IMR-90 (cell line): ENCODE measurements around the gene SLC6A6.

Source experiments
- CEBPB ChIP-seq: IDR thresholded peaks from 2 replicates; pipeline ENCODE4 v1.6.1; 2012; ENCODE audit warnings: low read depth, low read length, improper control_type of control experiment
- CTCF ChIP-seq: conservative IDR thresholded peaks from 2 replicates; pipeline ENCODE4 v1.5.1; 2012; ENCODE audit warnings: mild to moderate bottlenecking, low read depth, low read length, improper control_type of control experiment
- MAFK ChIP-seq: IDR thresholded peaks from 2 replicates; pipeline ENCODE4 v1.6.1; 2012; ENCODE audit warnings: low read depth, low read length, improper control_type of control experiment
- POLR2A ChIP-seq: IDR thresholded peaks from 2 replicates; pipeline ENCODE4 v1.6.1; 2012; ENCODE audit warnings: mild to moderate bottlenecking, low read depth, low read length
- RAD21 ChIP-seq: IDR thresholded peaks from 2 replicates; pipeline ENCODE4 v1.6.1; 2012; ENCODE audit warnings: low read length, improper control_type of control experiment
- USF2 ChIP-seq: fragments of 150-350 bp; IDR thresholded peaks from 2 replicates; pipeline ENCODE4 v1.6.1; 2017; ENCODE audit warnings: mild to moderate bottlenecking, antibody characterized with exemption, low read length, low read depth

- TF ChIP-seq USF2 (no peak), CEBPB (no peak), CTCF (no peak), MAFK (no peak), RAD21 (no peak), POLR2A (no peak)
These were observed 14.2 kb upstream of the SLC6A6 start for GRCh38 chr3:14388201-14388600.
